Activated CD4-positive, alpha-beta memory T cell treated with anti-CD3 and anti-CD28 coated beads for 36 hours (primary cell): ENCODE measurements around the gene STAT5B. TPM values are rescaled to one million over a fixed set of nuclear protein-coding genes. Genes with fewer than 3 reads are reported as not detected.
"Not testable (repeated sequence)": the region's sequence is repeated elsewhere in the genome, so short reads cannot be mapped to it uniquely, and the experiment has no call there.

Experiments used
- CTCF ChIA-PET: fragments of 350-600 bp; sonication (Branson Sonifier 250); formaldehyde crosslinking; loops from one replicate; lab custom pipeline; 2021; ENCODE audit warnings: antibody characterized with exemption, inconsistent platforms; lab: Charles Lee
- POLR2A ChIA-PET: fragments of 350-600 bp; sonication (Branson Sonifier 250); formaldehyde crosslinking; loops from one replicate; lab custom pipeline; 2021; ENCODE audit warnings: antibody characterized with exemption; lab: Charles Lee
- DNase-seq: peaks from one replicate; pipeline ENCODE4 v3.0.0-alpha.2; 2020
- H3K27ac Mint-ChIP-seq: one replicate; pipeline ENCODE4 v1.8.0; 2021; ENCODE audit warnings: mixed read lengths
- H3K27me3 Mint-ChIP-seq: one replicate; pipeline ENCODE4 v1.8.0; 2021; ENCODE audit warnings: mixed read lengths
- H3K36me3 Mint-ChIP-seq: one replicate; pipeline ENCODE4 v1.8.0; 2021; ENCODE audit warnings: mixed read lengths
- H3K4me1 Mint-ChIP-seq: one replicate; pipeline ENCODE4 v1.8.0; 2021; ENCODE audit warnings: low read depth, mixed read lengths
- H3K4me3 Mint-ChIP-seq: one replicate; pipeline ENCODE4 v1.8.0; 2021; ENCODE audit warnings: mild to moderate bottlenecking, mixed read lengths
- H3K9me3 Mint-ChIP-seq: one replicate; pipeline ENCODE4 v1.8.0; 2021; ENCODE audit warnings: mixed read lengths
- intact Hi-C: fragments of 100-400 bp; cut with micrococcal nuclease; formaldehyde crosslinking; loops from one replicate; pipeline ENCODE4 v1.15.1; 2023
- total RNA-seq, 2 experiments: library from RNA; stranded (reverse); gene quantifications; one replicate each; pipeline ENCODE4 v1.2.3, GENCODE V29; 2021

Gene STAT5B
- total RNA-seq, 2 experiments from 2014 or later = 192 to 195 TPM

DNA sequence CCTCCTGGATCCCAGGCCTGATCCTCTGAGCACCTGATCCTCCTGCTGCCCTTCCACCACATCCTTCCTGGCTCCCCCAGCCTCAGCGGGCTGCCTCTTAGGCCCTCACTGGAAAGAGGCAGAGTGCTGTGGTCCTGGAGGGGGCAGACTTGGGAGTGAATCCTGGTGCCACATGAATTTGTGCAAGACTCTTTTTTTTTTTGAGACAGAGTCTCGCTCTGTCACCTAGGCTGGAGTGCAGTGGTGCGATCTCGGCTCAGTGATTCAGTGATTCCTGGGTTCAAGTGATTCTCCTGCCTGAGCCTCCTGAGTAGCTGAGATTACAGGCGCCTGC is 84.9 kb downstream of the STAT5B start:
- H3K36me3 Mint-ChIP-seq = no peaks in the 10 kb centered on the region
- no peak overlapping the region for H3K27ac Mint-ChIP-seq
- intact Hi-C loops = no loop called here
- H3K9me3 Mint-ChIP-seq = no peaks in the 10 kb centered on the region
- POLR2A ChIA-PET = no interaction called here
- no peaks in the 10 kb centered on the region for H3K27me3 Mint-ChIP-seq
- no peak for DNase-seq
- H3K4me3 Mint-ChIP-seq = no peak overlapping the region
- CTCF ChIA-PET = interaction anchor here (0.9 kb wide), 2 partner anchors 10 to 230 kb away, joined by 3 read pairs; partner anchors contain the start of gene KCNH4
- H3K4me1 Mint-ChIP-seq = peaks cover 18% of the 10 kb centered on the region

DNA sequence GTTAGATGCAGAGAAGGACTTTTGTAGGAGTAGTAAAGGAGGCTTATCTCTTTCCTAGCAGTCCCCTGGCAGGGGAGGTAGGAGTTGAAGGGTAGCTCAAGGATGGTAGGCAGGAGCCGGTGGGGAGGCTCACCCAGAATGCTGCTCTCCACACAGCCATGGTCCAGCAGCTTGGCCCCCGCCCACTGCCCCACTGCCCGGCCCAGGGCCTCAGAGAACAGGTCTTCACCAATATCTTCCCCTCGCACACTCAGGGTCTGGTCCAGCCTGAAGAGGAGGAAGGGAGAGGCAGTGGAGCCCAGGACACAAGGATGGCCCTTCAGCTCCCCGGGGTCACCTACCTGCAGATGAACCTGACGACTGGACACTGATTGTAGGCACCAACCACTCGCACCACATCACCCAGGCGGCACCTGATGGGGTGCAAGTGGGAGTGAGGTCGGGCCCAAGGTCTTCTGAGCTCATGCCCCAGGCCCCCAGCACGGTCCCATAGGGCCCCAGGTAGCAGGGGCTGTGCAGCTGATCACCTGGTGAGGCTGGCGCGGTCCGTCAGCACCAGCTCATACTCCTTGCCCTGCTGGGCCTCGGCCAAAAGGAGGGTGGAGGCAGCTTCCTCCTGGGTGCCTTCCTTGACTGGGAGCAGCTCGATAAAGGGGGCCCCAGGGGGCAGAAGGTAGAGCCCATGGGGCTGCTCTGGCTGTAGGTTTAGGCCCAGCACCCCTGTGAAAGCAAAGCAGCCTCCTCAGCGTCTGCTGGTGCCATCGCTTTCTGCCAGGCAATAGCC is 85.5 kb downstream of the STAT5B start:
- Mint-ChIP-seq H3K9me3 (no peaks in the 10 kb centered on the region), H3K27ac (no peak overlapping the region), H3K4me1 (peaks cover 18% of the 10 kb centered on the region), H3K4me3 (no peak overlapping the region), H3K36me3 (no peaks in the 10 kb centered on the region), H3K27me3 (no peaks in the 10 kb centered on the region)
- ChIA-PET POLR2A (no interaction called here), CTCF (interaction anchor here (0.9 to 1.5 kb wide), 3 partner anchors 9 to 230 kb away, joined by 3 to 7 read pairs (median 3); partner anchors contain the start of gene KCNH4)
- no peak for DNase-seq
- intact Hi-C loops = no loop called here

DNA sequence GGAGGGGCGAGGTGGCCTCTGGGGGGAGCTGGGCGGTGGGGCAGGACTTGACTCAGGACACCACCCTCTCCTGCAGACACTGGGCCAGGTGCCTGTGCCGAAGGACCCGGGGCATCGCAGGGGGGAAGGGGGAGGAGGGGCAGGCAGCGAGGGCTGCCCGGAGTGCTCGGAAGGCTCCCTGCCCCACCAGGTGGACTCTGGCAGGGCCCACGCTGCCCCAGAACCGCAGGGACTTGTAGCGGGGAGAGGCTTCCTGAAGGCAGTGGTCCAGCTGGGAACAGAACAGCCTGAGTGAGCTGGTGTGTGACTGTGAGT is 86.6 kb downstream of the STAT5B start:
- Mint-ChIP-seq H3K27me3 (no peaks in the 10 kb centered on the region), H3K4me3 (no peak overlapping the region), H3K27ac (no peak overlapping the region), H3K9me3 (no peaks in the 10 kb centered on the region), H3K4me1 (peaks cover 21% of the 10 kb centered on the region), H3K36me3 (no peaks in the 10 kb centered on the region)
- ChIA-PET CTCF (interaction anchor here (1.4 to 1.5 kb wide), 2 partner anchors 8 to 33 kb away, joined by 3 to 7 read pairs; partner anchors contain the start of gene KCNH4), POLR2A (no interaction called here)
- DNase-seq = no peak
- intact Hi-C loops = loop anchor here (10.0 kb wide), 2 partner anchors 175 to 345 kb away; partner anchors contain the start of genes DNAJC7 and NAGLU

DNA sequence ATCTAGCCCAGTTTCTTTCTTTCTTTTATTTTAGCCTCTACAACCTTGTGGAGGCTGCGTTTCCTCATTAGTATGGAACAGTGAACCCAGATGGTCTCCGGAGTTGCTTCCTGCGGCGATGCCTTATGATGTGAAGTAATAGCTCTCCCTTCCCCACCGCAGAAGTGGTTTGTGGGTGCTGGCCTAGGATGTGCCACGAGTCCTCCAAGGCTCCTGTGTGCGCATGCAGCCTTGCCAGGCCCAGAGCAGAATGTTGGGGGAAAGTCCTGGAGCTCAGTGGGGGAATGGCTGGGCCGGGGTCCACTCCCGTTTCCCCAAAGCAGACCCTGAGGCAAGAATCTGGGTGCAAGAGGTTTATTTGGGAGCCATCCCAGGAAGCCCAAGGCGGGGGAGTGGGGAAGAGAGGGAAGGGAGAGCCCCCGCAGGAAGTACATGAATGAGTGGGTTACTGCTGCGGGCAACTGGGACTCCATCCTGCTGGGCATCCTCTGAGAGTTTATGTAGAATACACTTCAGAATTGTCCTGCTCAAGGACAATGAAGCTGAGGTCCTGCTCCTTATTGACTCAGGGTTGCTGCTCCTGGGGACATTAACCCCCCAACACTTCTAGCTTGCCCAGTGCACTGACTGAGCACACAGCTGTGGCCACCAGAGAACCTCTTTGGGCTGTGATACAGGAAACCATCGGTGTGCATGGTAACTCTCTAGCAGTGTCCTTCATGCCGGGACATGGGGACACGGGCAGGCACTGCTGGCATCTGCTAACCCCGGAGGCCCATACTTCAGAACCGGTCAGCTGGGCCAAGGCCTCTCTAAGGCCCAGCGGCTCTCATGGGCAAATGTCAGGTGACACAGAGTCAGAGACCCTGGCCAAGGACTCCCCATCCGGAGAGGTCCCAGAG is 87.2 kb downstream of the STAT5B start:
- no peak for DNase-seq
- intact Hi-C loops = loop anchor here (10.0 kb wide), 2 partner anchors 174 to 346 kb away; partner anchors contain the start of genes DNAJC7 and NAGLU
- H3K27me3 Mint-ChIP-seq = no peaks in the 10 kb centered on the region
- no peak overlapping the region for H3K27ac Mint-ChIP-seq
- no peaks in the 10 kb centered on the region for H3K9me3 Mint-ChIP-seq
- H3K36me3 Mint-ChIP-seq = no peaks in the 10 kb centered on the region
- CTCF ChIA-PET = interaction anchor here (1.0 to 1.5 kb wide), 3 partner anchors 8 to 223 kb away, joined by 3 to 7 read pairs (median 3); partner anchors contain the start of gene KCNH4
- no peak overlapping the region for H3K4me3 Mint-ChIP-seq
- H3K4me1 Mint-ChIP-seq = peaks cover 24% of the 10 kb centered on the region
- POLR2A ChIA-PET = no interaction called here

DNA sequence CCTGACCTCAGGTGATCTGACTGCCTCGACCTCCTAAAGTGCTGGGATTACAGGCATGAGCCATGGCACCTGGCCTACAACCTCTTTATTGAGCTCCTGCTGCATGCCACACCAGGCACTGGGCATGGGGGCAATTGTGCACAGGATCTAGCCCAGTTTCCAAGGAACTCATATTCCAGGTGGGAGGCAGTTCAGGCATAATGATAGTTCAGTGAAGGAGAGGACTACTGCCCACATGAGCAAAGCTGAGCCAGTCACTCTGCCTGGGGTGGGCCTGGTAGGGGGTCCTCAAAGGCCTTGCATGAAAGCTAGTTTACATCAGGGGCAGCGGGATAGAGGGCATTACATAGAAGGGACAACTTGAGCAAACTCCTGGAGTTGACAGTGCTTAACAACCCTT is 88.4 kb downstream of the STAT5B start:
- H3K9me3 Mint-ChIP-seq = no peaks in the 10 kb centered on the region
- no peak for DNase-seq
- ChIA-PET CTCF (interaction anchor here (1.0 to 1.2 kb wide), 2 partner anchors 34 to 222 kb away, joined by 3 read pairs; no protein-coding TSS in a partner anchor), POLR2A (no interaction called here)
- intact Hi-C loops = loop anchor here (10.0 kb wide), 2 partner anchors 173 to 347 kb away; partner anchors contain the start of genes DNAJC7 and NAGLU
- no peak overlapping the region for H3K4me3 Mint-ChIP-seq
- peaks cover 25% of the 10 kb centered on the region for H3K4me1 Mint-ChIP-seq
- H3K27me3 Mint-ChIP-seq = no peaks in the 10 kb centered on the region
- H3K27ac Mint-ChIP-seq = no peak overlapping the region
- H3K36me3 Mint-ChIP-seq = no peaks in the 10 kb centered on the region

DNA sequence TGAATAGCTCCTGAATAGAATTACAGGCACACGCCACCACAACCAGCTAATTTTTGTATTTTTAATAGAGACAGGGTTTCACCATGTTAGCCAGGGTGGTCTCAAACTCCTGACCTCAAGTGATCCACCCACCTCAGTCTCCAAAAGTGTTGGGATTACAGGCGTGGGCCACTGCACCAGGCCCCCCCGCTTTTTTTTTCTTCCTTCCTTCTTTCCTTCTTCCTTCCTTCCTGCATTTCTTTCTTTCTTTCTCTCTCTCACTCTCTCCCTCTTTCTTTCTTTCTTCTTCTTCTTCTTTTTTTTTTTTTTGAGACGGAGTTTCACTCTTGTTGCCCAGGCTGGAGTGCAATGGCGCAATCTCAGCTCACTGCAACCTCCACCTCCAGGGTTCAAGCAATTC is 90.0 kb downstream of the STAT5B start:
- intact Hi-C loops = loop anchor here (10.0 kb wide), 2 partner anchors 171 to 349 kb away; partner anchors contain the start of genes DNAJC7 and NAGLU
- DNase-seq, POLR2A ChIA-PET, H3K9me3 Mint-ChIP-seq, H3K27me3 Mint-ChIP-seq, H3K4me3 Mint-ChIP-seq, CTCF ChIA-PET, H3K27ac Mint-ChIP-seq, H3K36me3 Mint-ChIP-seq: not testable (repeated sequence)
- H3K4me1 Mint-ChIP-seq = peaks cover 32% of the 10 kb centered on the region

DNA sequence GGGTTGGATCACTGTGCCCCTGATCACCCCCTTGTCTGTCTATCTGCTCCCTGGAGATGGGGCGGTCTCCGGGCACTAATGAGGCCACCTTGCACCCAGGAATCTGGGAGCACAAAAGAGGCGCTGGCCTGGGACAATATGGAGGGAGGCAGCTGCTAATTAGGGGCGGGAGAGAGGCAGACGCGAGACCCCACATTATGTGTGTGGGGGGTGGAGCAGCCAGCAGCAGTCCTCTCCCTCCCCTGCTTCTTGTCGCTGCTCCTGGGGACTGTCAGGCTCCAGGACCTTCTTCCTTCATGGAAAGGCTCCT is 90.6 kb downstream of the STAT5B start:
- POLR2A ChIA-PET = no interaction called here
- H3K27ac Mint-ChIP-seq = no peak overlapping the region
- peaks cover 34% of the 10 kb centered on the region for H3K4me1 Mint-ChIP-seq
- no peaks in the 10 kb centered on the region for H3K9me3 Mint-ChIP-seq
- H3K4me3 Mint-ChIP-seq = no peak overlapping the region
- H3K27me3 Mint-ChIP-seq = no peaks in the 10 kb centered on the region
- intact Hi-C loops = loop anchor here (10.0 kb wide), 2 partner anchors 171 to 349 kb away; partner anchors contain the start of genes DNAJC7 and NAGLU
- no peaks in the 10 kb centered on the region for H3K36me3 Mint-ChIP-seq
- CTCF ChIA-PET = interaction anchor here (1.0 to 1.3 kb wide), 2 partner anchors 221 to 345 kb away, joined by 3 to 4 read pairs; no protein-coding TSS in a partner anchor
- DNase-seq = no peak

DNA sequence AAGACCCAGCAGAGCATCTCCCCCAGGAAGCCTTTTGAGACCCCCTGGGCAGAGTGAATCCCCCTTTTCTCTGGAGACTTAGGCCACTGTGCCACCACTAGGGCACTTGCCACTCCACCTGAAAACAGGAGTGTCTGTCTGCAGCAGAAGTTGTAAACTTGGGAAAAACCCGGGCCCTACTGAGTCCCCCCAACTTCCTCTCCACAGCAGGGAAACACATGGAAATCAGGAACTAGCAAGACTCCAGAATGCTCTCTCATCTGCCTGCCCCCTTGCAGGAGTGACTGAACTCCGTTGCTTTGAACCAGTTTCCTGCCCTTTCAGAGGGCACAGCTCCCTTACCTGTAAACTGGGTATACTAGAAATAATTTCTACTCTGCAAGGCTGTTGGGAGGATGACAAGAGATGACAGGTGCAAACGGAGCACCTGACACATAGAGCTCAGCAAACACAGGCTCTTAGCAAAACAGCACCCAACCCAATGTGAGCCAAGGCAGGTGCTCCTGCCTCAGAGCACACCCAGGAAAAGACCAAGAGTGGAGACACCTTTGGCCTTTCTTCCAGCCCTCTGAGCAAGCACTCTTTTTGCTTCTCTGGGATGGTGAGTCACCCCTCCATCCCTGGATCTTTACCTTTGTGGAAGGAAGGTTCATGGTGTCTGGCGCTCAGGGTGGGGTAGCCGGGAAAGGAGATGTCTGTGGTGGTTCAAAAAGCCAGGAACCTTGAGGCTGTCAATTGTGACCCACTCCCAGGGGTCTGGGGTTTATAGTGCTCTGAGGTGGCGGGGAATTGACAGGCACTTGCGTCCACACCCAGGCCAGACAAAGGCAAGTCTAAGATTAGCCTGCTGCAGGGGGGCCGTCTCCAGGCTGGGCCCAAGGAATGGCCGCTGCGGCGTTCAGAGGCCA is 91.2 kb downstream of the STAT5B start, which contains the start of gene HCRT:
HCRT (minus strand) TSS at position 740 of the 908 bp plus-strand sequence; CDS start at position 653, 87 bp downstream.
- no peak for DNase-seq
- Mint-ChIP-seq H3K4me3 (peak within 1 kb of the TSS; percentile 80), H3K27me3 (no peaks in the 10 kb centered on the region), H3K4me1 (peaks cover 40% of the 10 kb centered on the region), H3K36me3 (no peaks in the 10 kb centered on the region), H3K9me3 (no peaks in the 10 kb centered on the region), H3K27ac (no peak within 1 kb of the TSS)
- ChIA-PET POLR2A (interaction anchor here (0.7 to 1.6 kb wide), 2 partner anchors 7 to 10 kb away, joined by 3 to 5 read pairs; partner anchors contain the start of gene GHDC), CTCF (interaction anchor here (0.6 to 1.8 kb wide), 13 partner anchors 9 to 640 kb away, joined by 3 to 11 read pairs (median 4); partner anchors contain the start of genes GHDC and NKIRAS2)
- intact Hi-C loops = loop anchor here (1.0 to 10.0 kb wide), 4 partner anchors 9 to 350 kb away; partner anchors contain the start of genes DNAJC7, GHDC, NAGLU and STAT5A

DNA sequence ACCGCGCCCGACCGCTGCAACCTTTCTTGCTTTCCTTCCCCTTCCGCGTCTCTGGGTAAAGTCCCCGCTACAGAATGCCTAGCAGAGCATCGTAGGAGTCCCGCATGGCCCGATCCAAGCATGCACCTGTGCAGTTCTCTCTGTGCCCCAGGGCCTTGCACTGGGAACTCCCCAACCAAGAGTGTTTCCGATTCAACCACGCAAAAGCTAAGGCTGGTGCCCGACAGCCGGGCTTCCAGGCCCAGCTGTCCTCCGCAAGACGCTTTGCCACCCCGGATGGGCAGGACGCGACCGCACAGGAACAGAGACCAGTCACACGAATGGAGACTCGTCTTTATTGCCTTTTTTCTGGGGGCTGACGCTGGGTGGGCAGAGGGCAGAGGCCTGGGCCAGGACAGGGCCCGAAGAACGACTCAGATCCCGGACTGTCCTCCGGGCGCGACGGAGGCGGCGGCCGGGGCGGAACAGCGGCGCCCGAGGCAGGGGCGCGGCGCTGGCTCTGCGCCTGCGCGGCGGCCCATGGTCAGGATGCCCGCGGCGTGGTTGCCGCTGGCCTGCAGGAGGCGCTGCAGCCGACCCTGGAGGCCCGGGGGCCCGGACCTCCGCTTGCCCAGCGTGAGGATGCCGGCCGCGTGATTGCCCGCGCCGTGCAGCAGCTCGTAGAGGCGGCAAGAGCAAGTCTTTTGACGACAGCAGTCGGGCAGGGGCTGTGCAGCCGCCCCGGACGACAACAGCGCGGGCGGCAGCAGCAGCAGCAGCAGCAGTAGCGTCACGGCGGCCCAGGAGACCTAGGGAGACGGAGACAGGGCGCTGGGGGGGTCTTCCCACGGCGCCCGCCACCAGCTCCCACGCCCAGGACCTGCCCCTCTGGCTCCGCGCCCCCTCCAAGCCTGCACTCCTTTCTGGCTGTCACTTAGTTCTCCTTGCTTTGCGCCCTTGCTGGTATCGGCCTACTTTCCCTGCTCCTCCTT is 92.2 kb downstream of the STAT5B start:
- H3K36me3 Mint-ChIP-seq = no peaks in the 10 kb centered on the region
- no peaks in the 10 kb centered on the region for H3K27me3 Mint-ChIP-seq
- ChIA-PET CTCF (interaction anchor here (0.6 to 1.8 kb wide), 15 partner anchors 10 to 641 kb away, joined by 3 to 11 read pairs (median 4); partner anchors contain the start of genes GHDC and NKIRAS2), POLR2A (interaction anchor here (0.7 to 1.6 kb wide), 3 partner anchors 8 to 218 kb away, joined by 3 to 5 read pairs (median 3); partner anchors contain the start of genes CNP and GHDC)
- intact Hi-C loops = loop anchor here (1.0 to 10.0 kb wide), 5 partner anchors 10 to 351 kb away; partner anchors contain the start of genes DNAJC7, GHDC, NAGLU and STAT5A
- H3K4me1 Mint-ChIP-seq = peaks cover 49% of the 10 kb centered on the region
- peak; percentile 88 for DNase-seq
- peak overlapping the region; percentile 76 for H3K27ac Mint-ChIP-seq
- peak overlapping the region; percentile 80 for H3K4me3 Mint-ChIP-seq
- no peaks in the 10 kb centered on the region for H3K9me3 Mint-ChIP-seq
